CD14-positive monocyte (primary cell): ENCODE data around the gene DYNLT4. TPM values are rescaled to one million over a fixed set of nuclear protein-coding genes. Genes with fewer than 3 reads are reported as not detected.

Experiments used
- DNase-seq, 3 donors: peaks; one replicate each; pipeline ENCODE4 v3.0.0-alpha.2; 2011 to 2022
- H2AFZ ChIP-seq: 2 replicates; pipeline ENCODE4 v1.6.0; 2012; ENCODE audit warnings: mild to moderate bottlenecking, low read depth, low read length, inconsistent platforms; ENCODE audit not compliant: insufficient read depth, poor library complexity, severe bottlenecking
- H3K27ac ChIP-seq, 2 donors: 1 replicate in 1 of 2; 2 replicates in 1 of 2; pipeline ENCODE4 v1.5.1; 2012 to 2013; ENCODE audit warnings: low read length in 2 of 2, control low read depth in 1 of 2, inconsistent platforms in 1 of 2, low read depth in 1 of 2, mild to moderate bottlenecking in 1 of 2
- H3K27me3 ChIP-seq, 2 donors: one replicate each; pipeline versions ENCODE4 v1.6.0 to v1.6.1; 2011 to 2013; ENCODE audit warnings: low read length in 2 of 2; ENCODE audit not compliant: control insufficient read depth in 2 of 2, insufficient read depth in 2 of 2
- H3K36me3 ChIP-seq, 2 donors: replicated peaks in 1 of 2; 1 replicate in 1 of 2; 2 replicates in 1 of 2; pipeline versions ENCODE4 v1.5.1 to v1.6.1; 2012 to 2013; ENCODE audit warnings: low read length in 2 of 2, control low read depth in 1 of 2, inconsistent platforms in 1 of 2, mild to moderate bottlenecking in 1 of 2; ENCODE audit not compliant: insufficient read depth in 2 of 2, control insufficient read depth in 1 of 2
- H3K4me1 ChIP-seq, 2 donors: 1 replicate in 1 of 2; 2 replicates in 1 of 2; pipeline versions ENCODE4 v1.5.1 to v1.6.1; 2012 to 2013; ENCODE audit warnings: low read length in 2 of 2, control low read depth in 1 of 2, inconsistent platforms in 1 of 2, mild to moderate bottlenecking in 1 of 2, moderate library complexity in 1 of 2; ENCODE audit not compliant: insufficient read depth in 2 of 2, control insufficient read depth in 1 of 2
- H3K4me2 ChIP-seq: replicated peaks from 2 replicates; pipeline ENCODE3; 2012; ENCODE audit warnings: low read length, moderate library complexity, mild to moderate bottlenecking; ENCODE audit not compliant: poor library complexity, severe bottlenecking; ENCODE audit errors: extremely low read depth
- H3K4me3 ChIP-seq, 3 experiments: fragments of 200-600 bp in 1 of 3; sonication (generic) in 1 of 3; replicated peaks in 1 of 3; 1 replicate in 2 of 3; 2 replicates in 1 of 3; pipeline ENCODE4 v1.5.1; 2011 to 2013; ENCODE audit warnings: low read length in 3 of 3, mild to moderate bottlenecking in 3 of 3, control low read depth in 2 of 3, low read depth in 2 of 3, inconsistent platforms in 1 of 3, moderate library complexity in 1 of 3
- H3K79me2 ChIP-seq: 2 replicates; pipeline ENCODE4 v1.6.0; 2012; ENCODE audit warnings: mild to moderate bottlenecking, control low read depth, inconsistent platforms, low read length, moderate library complexity; ENCODE audit not compliant: insufficient read depth
- H3K9ac ChIP-seq: 2 replicates; pipeline ENCODE4 v1.6.0; 2017; ENCODE audit warnings: low read length, mild to moderate bottlenecking; ENCODE audit not compliant: insufficient read depth, poor library complexity, severe bottlenecking
- H3K9me3 ChIP-seq, 2 donors: replicated peaks in 1 of 2; 1 replicate in 1 of 2; 2 replicates in 1 of 2; pipeline versions ENCODE4 v1.5.1 to v1.6.1; 2012 to 2013; ENCODE audit warnings: low read length in 2 of 2, control low read depth in 1 of 2; ENCODE audit not compliant: control insufficient read depth in 1 of 2, insufficient read depth in 1 of 2
- H4K20me1 ChIP-seq: 2 replicates; pipeline ENCODE4 v1.6.0; 2012; ENCODE audit warnings: mild to moderate bottlenecking, low read length, control low read depth, moderate library complexity; ENCODE audit not compliant: insufficient read depth
- H3K27ac Mint-ChIP-seq, 7 donors: one replicate each; pipeline ENCODE4 v1.8.0; 2020; ENCODE audit warnings: mild to moderate bottlenecking in 7 of 7, mixed read lengths in 7 of 7, moderate library complexity in 6 of 7, inconsistent platforms in 2 of 7
- H3K27me3 Mint-ChIP-seq, 3 donors: one replicate each; pipeline ENCODE4 v1.8.0; 2021 to 2022; ENCODE audit warnings: low read depth in 3 of 3, mild to moderate bottlenecking in 3 of 3, mixed read lengths in 3 of 3, moderate library complexity in 3 of 3, inconsistent platforms in 1 of 3
- H3K36me3 Mint-ChIP-seq, 2 donors: one replicate each; pipeline ENCODE4 v1.8.0; 2020; ENCODE audit warnings: mixed read lengths in 2 of 2, inconsistent platforms in 1 of 2, mild to moderate bottlenecking in 1 of 2
- H3K4me1 Mint-ChIP-seq: one replicate; pipeline ENCODE4 v1.8.0; 2020; ENCODE audit warnings: mild to moderate bottlenecking, mixed read lengths
- H3K4me3 Mint-ChIP-seq, 2 donors: one replicate each; pipeline ENCODE4 v1.8.0; 2020; ENCODE audit warnings: mild to moderate bottlenecking in 2 of 2, mixed read lengths in 2 of 2, moderate library complexity in 1 of 2
- H3K9me3 Mint-ChIP-seq, 7 donors: one replicate each; pipeline ENCODE4 v1.8.0; 2020 to 2022; ENCODE audit warnings: mixed read lengths in 7 of 7, mild to moderate bottlenecking in 6 of 7, moderate library complexity in 6 of 7, inconsistent platforms in 2 of 7
- whole genome bisulfite sequencing: methylation state at CpG from one replicate; pipeline ENCODE4 v1.1.5; 2013; ENCODE audit warnings: missing lambda C conversion rate; ENCODE audit not compliant: insufficient coverage; 5-methylcytosine and 5-hydroxymethylcytosine counted together
- intact Hi-C, 2 donors: fragments of 100-400 bp; cut with micrococcal nuclease; formaldehyde crosslinking; loops; one replicate each; pipeline versions ENCODE4 v1.15.0 to v1.15.1; 2023
- polyA plus RNA-seq, 3 donors: library from polyadenylated mRNA; depleted of rRNA in 1 of 3; unstranded in 2 of 3; stranded (reverse) in 1 of 3; fragments of 300-500 nt in 2 of 3; fragments of >200 nt in 1 of 3; fragmentation: Illumina TruSeq in 2 of 3; gene quantifications; 1 replicate in 2 of 3; 2 replicates in 1 of 3; pipeline ENCODE4 v1.2.3, GENCODE V29; 2012 to 2021
- TF ChIP-seq, protein P1 (sequence below): fragments of 200-600 bp; IDR thresholded peaks from one replicate; pipeline ENCODE4 v1.8.0; 2022; ENCODE audit warnings: antibody characterized with exemption, mild to moderate bottlenecking

The DYNLT4 gene
- polyA plus RNA-seq, 3 donors, result 0.91 to 2.8 (median 2.2) TPM

DNA sequence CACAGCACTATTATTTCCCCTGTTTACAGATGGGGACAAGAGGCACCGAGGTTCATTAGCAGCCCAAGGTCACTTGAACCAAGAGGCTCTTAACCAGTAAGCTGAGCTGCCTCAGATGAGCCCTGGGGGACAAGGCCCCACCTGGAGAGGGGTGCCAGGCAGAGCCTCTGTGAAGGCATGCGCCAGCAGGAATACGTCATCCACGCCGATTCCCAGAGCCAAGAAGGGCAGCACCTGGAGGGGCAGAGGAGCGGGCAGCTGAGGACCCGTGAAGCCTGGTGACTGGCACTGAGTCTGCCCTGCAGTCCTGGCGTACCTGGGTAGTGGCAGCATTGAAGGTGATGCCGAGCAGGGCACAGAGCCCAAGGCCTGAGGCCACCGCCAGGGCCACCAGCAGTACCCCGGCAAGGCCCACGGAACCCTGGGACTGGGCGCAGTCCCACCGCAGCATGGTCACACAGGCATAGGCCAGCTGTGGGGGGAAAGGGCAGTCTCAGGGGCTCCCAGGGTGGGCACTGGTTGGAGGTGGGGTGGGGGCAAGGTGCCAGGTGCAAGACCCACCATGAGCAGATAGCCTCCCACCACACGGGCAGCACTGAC, 21.8 kb upstream of the DYNLT4 start:
- Histone ChIP-seq H3K4me1 (peaks cover 44 to 58% of the 10 kb centered on the region in 2 donors), H3K9ac (peak overlapping the region; percentile 8), H3K4me3 (no peak overlapping the region), H4K20me1 (no peaks in the 10 kb centered on the region), H3K27me3 (no peaks in the 10 kb centered on the region), H3K79me2 (no peaks in the 10 kb centered on the region), H3K27ac (no peak overlapping the region), H2AFZ (no peak overlapping the region), H3K36me3 (no peaks in the 10 kb centered on the region), H3K4me2 (no peak overlapping the region), H3K9me3 (no peaks in the 10 kb centered on the region)
- H3K36me3 Mint-ChIP-seq, result peaks cover 0 to 2% of the 10 kb centered on the region in 2 donors
- intact Hi-C loops, result loop anchor here in 1 of 2 donors (5.0 kb wide), 1 partner anchor 42 kb away; the partner anchor contains the start of gene BEST4
- DNase-seq, result no peak
- H3K4me1 Mint-ChIP-seq, result peaks cover 45% of the 10 kb centered on the region
- no peak overlapping the region for H3K4me3 Mint-ChIP-seq
- TF ChIP-seq, protein P1, sequence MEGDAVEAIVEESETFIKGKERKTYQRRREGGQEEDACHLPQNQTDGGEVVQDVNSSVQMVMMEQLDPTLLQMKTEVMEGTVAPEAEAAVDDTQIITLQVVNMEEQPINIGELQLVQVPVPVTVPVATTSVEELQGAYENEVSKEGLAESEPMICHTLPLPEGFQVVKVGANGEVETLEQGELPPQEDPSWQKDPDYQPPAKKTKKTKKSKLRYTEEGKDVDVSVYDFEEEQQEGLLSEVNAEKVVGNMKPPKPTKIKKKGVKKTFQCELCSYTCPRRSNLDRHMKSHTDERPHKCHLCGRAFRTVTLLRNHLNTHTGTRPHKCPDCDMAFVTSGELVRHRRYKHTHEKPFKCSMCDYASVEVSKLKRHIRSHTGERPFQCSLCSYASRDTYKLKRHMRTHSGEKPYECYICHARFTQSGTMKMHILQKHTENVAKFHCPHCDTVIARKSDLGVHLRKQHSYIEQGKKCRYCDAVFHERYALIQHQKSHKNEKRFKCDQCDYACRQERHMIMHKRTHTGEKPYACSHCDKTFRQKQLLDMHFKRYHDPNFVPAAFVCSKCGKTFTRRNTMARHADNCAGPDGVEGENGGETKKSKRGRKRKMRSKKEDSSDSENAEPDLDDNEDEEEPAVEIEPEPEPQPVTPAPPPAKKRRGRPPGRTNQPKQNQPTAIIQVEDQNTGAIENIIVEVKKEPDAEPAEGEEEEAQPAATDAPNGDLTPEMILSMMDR, result no peak
- H3K27ac Mint-ChIP-seq, result no peak overlapping the region
- H3K9me3 Mint-ChIP-seq, result peaks cover 0 to 3% (median 0%) of the 10 kb centered on the region in 7 donors
- 95% methylated on average over 14 of the region's 15 CpGs for WGBS
- H3K27me3 Mint-ChIP-seq, result peaks cover 0 to 6% (median 2%) of the 10 kb centered on the region in 3 donors

DNA sequence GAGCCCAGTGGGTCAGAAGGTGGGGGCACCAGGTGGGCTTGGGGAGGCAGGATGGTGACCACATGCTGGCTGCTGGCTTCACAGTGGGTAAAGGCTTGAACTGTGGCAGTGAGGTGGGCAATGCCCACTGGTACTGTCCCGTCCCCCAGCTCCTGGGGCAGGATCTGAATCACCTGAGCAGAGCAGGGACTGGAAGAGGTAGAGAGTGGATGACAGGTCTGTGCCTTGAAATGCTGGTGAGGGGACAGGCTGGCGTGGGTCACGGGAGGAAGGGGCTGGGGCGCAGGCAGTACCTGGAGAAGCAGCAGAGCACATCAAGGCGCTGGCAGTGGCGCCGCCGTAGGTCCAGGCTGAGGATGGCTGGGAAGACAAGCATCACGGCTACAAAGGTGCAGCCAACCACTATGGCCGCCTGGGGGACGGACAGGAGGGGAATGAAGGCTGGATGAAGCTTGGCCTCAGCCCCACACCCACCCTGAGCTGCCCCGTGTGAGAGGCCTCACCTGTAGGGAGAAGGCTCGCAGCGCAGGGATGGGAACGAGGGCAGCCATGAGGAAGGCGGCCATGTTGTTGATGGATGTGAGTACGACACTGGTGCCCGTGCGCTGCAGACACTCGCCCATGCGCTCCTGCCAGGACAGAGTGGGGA, 21.0 kb upstream of the DYNLT4 start:
- Histone ChIP-seq H2AFZ (no peak overlapping the region), H3K27ac (no peak overlapping the region), H3K36me3 (no peaks in the 10 kb centered on the region), H3K4me2 (no peak overlapping the region), H3K4me1 (peaks cover 36 to 50% of the 10 kb centered on the region in 2 donors), H3K4me3 (no peak overlapping the region), H3K9ac (no peak overlapping the region), H3K27me3 (no peaks in the 10 kb centered on the region), H3K9me3 (no peaks in the 10 kb centered on the region), H4K20me1 (no peaks in the 10 kb centered on the region), H3K79me2 (no peaks in the 10 kb centered on the region)
- WGBS, result 96% methylated on average over 20 of the region's 21 CpGs
- Mint-ChIP-seq H3K27me3 (peaks cover 0 to 6% (median 0%) of the 10 kb centered on the region in 3 donors), H3K4me3 (no peak overlapping the region), H3K9me3 (peaks cover 0 to 3% (median 0%) of the 10 kb centered on the region in 7 donors), H3K36me3 (no peaks in the 10 kb centered on the region), H3K27ac (peak overlapping the region in 1 of 7 donors; percentile 60), H3K4me1 (peaks cover 36% of the 10 kb centered on the region)
- DNase-seq, result no peak
- TF ChIP-seq, protein P1, result no peak
- intact Hi-C loops, result loop anchor here in 1 of 2 donors (5.0 kb wide), 1 partner anchor 41 kb away; the partner anchor contains the start of gene BEST4
